ENCODE measurements around the gene SMNDC1. TPM values are rescaled to one million over a fixed set of nuclear protein-coding genes. Genes with fewer than 3 reads are reported as not detected.

The SMNDC1 gene
- total RNA-seq, 6 experiments from 2014 or later: 5.1 to 13.3 (median 9.1) TPM

DNA sequence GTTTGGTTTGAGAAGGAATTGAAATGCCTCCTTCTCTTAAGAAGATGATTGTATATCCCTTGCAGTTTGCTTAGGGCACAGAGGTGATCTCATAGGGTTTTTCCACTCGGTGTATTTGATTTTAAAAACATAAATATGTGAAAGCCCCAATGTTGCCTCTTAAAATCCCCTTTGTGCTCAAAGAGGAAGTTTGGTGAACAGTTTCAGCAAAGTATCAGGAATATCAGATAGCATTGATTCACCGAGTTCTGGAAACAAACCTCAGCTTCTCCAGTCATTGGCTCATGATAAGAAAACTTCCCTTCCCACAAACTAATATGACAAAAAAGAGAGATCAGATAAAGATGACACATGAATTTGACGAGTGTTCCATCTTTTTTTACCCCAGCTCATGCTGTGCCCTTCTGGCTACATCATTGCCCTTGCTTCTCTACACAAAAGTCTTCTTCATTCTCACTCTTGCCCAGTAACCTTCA lies 20.1 kb upstream of the SMNDC1 start:
- no peak for ATAC-seq
- intact Hi-C loops (cut with DNase I): no loop called here
- 34% methylated on average over 3 of the region's 3 CpGs for WGBS (ENCODE audit: insufficient coverage, low coverage, low lambda C conversion rate, missing lambda C conversion rate)

DNA sequence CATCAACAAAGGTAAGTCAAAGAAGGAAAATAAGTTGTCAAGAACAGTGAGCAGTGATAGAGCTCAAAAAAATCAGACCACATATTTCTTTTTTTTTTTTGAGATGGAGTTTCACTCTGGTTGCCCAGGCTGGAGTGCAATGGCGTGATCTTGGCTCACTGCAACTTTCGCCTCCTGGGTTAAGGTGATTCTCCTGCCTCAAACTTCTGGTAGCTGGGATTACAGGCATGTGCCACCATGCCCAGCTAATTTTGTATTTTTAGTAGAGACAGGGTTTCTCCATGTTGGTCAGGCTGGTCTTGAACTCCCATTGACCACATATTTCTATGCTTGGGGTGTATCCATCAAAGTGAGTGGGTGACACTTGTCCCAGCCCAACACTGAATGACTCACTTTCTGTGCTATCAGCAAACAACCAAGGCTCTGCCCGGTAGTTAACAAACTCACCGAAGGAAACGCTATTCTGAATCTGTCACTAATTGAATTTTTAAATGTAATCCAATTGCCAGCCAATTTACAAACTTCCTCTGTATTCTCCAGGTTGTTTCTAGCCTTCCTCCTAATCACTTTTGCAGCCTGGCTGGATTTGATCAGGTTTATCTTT lies 19.6 kb upstream of the SMNDC1 start:
- no peak for TF ChIP-seq POLR2A (IDR thresholded peaks at IDR 0.05)
- TF ChIP-seq CTCF (IDR thresholded peaks at IDR 0.05): no peak
- no peaks in the 10 kb centered on the region for H3K9me3 ChIP-seq
- no peaks in the 10 kb centered on the region for H3K36me3 ChIP-seq
- H3K27ac ChIP-seq: no peak overlapping the region
- no peaks in the 10 kb centered on the region for H3K4me1 ChIP-seq
- 61% methylated on average over 5 of the region's 5 CpGs for WGBS (ENCODE audit: insufficient coverage, low coverage, low lambda C conversion rate, missing lambda C conversion rate)
- H3K4me3 ChIP-seq: no peak overlapping the region
- ATAC-seq: peak in 1 of 4 donors; percentile 25
- no peak for DNase-seq
- H3K27me3 ChIP-seq: no peaks in the 10 kb centered on the region
- intact Hi-C loops (cut with DNase I): no loop called here

More for the DNA sequence above, 20.1 kb upstream of the SMNDC1 start:
- Histone ChIP-seq H3K9me3 (no peaks in the 10 kb centered on the region), H3K27ac (no peak overlapping the region), H3K4me3 (no peak overlapping the region), H3K36me3 (no peaks in the 10 kb centered on the region), H3K27me3 (no peaks in the 10 kb centered on the region), H3K4me1 (no peaks in the 10 kb centered on the region)
- TF ChIP-seq POLR2A (IDR thresholded peaks at IDR 0.05) (no peak), CTCF (IDR thresholded peaks at IDR 0.05) (no peak)
- DNase-seq: no peak

DNA sequence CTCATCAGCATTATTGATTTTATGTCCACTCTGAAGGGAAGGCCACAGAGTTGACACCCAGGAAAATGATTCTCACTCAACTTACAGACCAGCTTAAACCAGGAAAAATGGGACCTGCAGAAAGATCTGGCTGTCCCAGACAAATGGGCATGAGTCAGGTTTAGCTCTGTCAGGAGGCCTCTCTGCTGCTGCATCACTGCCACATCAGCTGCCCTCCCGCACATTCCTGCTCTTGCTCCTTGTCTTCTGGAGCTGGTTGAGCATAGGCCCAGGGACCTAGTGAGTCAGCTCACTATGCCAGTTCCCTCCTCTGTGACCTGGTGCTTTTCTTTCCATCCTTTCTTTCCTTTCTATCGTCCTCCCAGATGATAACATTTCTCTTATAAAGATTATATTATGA lies 18.8 kb upstream of the SMNDC1 start:
- Histone ChIP-seq H3K27me3 (no peaks in the 10 kb centered on the region), H3K36me3 (no peaks in the 10 kb centered on the region), H3K4me1 (no peaks in the 10 kb centered on the region), H3K9me3 (no peaks in the 10 kb centered on the region), H3K27ac (no peak overlapping the region), H3K4me3 (no peak overlapping the region)
- intact Hi-C loops (cut with DNase I): no loop called here
- TF ChIP-seq POLR2A (IDR thresholded peaks at IDR 0.05): no peak
- TF ChIP-seq CTCF (IDR thresholded peaks at IDR 0.05): no peak
- DNase-seq (no peak), ATAC-seq (no peak)
- 11% methylated on average over 1 of the region's 2 CpGs for WGBS (ENCODE audit: insufficient coverage, low coverage, low lambda C conversion rate, missing lambda C conversion rate)

DNA sequence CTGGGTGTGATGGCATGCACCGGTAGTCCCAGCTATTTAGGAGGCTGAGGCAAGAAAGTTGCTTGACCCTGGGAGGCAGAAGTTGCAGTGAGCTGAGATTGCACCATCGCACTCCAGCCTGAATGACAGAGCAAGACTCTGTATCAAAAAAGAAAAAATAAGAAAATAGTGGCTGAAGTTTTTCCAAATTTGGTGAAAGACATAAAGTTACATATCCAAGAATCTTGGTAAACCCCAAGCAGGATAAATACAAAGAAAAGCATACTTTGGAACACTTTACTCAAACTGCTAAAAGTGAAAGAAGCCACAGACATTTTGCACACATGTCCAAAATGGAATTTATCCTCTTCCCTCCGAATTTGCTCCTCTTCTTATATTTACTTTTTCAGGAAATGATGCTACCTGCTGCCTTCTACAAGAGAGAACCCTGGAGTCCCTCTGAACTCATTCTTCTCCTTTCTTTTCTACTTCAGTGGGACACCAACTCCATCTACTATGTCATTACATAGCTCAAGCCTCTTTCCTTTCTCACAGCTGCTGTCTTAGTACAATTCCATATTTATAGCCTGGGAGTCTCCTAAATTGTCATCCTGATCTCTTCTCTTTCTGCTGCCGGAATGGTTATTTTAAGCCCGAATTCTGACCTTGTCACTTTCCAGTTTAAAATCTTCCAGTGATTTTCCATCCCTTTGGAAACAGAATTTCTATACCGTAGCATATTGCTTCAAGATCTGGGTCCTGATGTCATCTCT lies 17.3 kb upstream of the SMNDC1 start:
- ATAC-seq (no peak), DNase-seq (no peak)
- H3K36me3 ChIP-seq: no peaks in the 10 kb centered on the region
- no peaks in the 10 kb centered on the region for H3K9me3 ChIP-seq
- H3K4me1 ChIP-seq: no peaks in the 10 kb centered on the region
- H3K27ac ChIP-seq: no peak overlapping the region
- intact Hi-C loops (cut with DNase I): no loop called here
- H3K27me3 ChIP-seq: no peaks in the 10 kb centered on the region
- WGBS (ENCODE audit: insufficient coverage, low coverage, low lambda C conversion rate, missing lambda C conversion rate): 55% methylated on average over 4 of the region's 6 CpGs
- no peak overlapping the region for H3K4me3 ChIP-seq
- TF ChIP-seq POLR2A (IDR thresholded peaks at IDR 0.05) (no peak), CTCF (IDR thresholded peaks at IDR 0.05) (no peak)

Data from right lobe of liver (tissue), 6 donors.